GM13977 (cell line): ENCODE data around the gene DLG2.

Source experiments
- DNase-seq: peaks from one replicate; pipeline ENCODE4 v3.0.0; 2012; ENCODE audit warnings: low spot score
- in situ Hi-C: fragments of 300-500 bp; cut with MboI; formaldehyde crosslinking; loops from one replicate; pipeline ENCODE4 v1.12.0; 2022; ENCODE audit warnings: low sequenced_read_pairs, low pct_unique_long_range_greater_than_20kb, mixed read lengths, inconsistent platforms; ENCODE audit not compliant: unreplicated experiment
- TF ChIP-seq, protein P1 (sequence below): IDR thresholded peaks from 2 replicates; pipeline ENCODE4 v1.5.1; 2012; ENCODE audit warnings: mild to moderate bottlenecking, control low read depth; ENCODE audit not compliant: insufficient read depth; ENCODE audit errors: extremely low read depth, missing control alignments

Gene DLG2

GRCh38 chr11:84295815-84296214 lies 1331.3 kb downstream of the DLG2 start:
- DNase-seq: no peak
- TF ChIP-seq, protein P1, sequence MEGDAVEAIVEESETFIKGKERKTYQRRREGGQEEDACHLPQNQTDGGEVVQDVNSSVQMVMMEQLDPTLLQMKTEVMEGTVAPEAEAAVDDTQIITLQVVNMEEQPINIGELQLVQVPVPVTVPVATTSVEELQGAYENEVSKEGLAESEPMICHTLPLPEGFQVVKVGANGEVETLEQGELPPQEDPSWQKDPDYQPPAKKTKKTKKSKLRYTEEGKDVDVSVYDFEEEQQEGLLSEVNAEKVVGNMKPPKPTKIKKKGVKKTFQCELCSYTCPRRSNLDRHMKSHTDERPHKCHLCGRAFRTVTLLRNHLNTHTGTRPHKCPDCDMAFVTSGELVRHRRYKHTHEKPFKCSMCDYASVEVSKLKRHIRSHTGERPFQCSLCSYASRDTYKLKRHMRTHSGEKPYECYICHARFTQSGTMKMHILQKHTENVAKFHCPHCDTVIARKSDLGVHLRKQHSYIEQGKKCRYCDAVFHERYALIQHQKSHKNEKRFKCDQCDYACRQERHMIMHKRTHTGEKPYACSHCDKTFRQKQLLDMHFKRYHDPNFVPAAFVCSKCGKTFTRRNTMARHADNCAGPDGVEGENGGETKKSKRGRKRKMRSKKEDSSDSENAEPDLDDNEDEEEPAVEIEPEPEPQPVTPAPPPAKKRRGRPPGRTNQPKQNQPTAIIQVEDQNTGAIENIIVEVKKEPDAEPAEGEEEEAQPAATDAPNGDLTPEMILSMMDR: no peak
- in situ Hi-C loops: no loop called here

DNA sequence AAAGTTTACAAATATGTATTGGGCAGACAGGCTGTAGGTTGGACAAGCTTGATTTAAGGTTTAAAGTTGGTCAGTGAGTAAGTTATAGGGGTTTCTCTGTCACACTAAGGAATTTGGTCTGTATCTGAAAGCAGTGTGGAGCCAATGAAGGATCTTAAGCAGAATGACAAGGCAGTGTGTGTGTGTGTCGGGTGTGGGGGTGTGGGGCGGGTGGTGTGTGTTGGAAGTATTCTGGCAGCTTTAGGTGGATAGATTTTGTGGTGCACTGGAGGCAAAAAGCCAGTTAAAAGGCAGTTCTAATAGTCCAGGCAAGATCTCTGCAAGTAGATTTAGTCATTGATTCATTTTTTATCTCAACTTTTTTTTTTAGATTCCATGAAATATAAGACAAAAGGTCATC lies 1334.2 kb downstream of the DLG2 start:
- no peak for DNase-seq
- TF ChIP-seq, protein P1: no peak
- in situ Hi-C loops: no loop called here

GRCh38 chr11:84292006-84292405 lies 1335.1 kb downstream of the DLG2 start:
- in situ Hi-C loops: no loop called here
- TF ChIP-seq, protein P1: no peak
- no peak for DNase-seq

GRCh38 chr11:84290647-84291046 lies 1336.5 kb downstream of the DLG2 start:
- TF ChIP-seq, protein P1: no peak
- DNase-seq: no peak
- in situ Hi-C loops: no loop called here

- DNase-seq: peak; percentile 63
Measured at GRCh38 chr11:84289381-84289906, 1337.7 kb downstream of the DLG2 start.

DNA sequence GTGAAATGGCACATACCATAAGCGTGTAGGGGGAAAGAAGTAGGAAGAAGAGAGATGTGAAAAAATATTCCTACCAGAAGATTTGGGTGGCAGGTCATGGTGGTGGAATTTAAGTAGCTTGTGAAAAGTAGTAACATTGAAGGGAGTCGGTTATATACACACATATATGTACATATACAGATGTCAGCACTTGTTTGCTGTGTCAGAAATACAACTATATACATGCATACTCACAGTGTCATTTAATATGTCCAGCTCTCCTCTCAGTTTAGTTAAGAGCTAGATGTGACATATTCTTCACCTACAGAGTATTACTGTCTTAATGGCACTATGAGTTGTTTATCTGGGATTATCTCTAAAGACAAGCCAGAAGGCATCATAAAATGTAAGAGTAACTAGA lies 1353.6 kb downstream of the DLG2 start:
- in situ Hi-C loops: loop anchor here (25.0 kb wide), 1 partner anchor 436 kb away; no protein-coding TSS in a partner anchor
- TF ChIP-seq, protein P1: no peak
- no peak for DNase-seq

More at GRCh38 chr11:84289381-84289906, 1337.7 kb downstream of the DLG2 start:
- TF ChIP-seq, protein P1: no peak
- in situ Hi-C loops: no loop called here
